AG08395 (cell line): ENCODE results near the gene CCHCR1.
A peak's percentile ranks its signal among the peaks of the same experiment; 100 is the strongest.
"Not testable (repeated sequence)": the region's sequence is repeated elsewhere in the genome, so short reads cannot be mapped to it uniquely, and the experiment has no call there.

Source experiments
- DNase-seq: peaks from one replicate; pipeline ENCODE4 v3.0.0; 2012; ENCODE audit warnings: mixed read lengths, low spot score

The CCHCR1 gene

GRCh38 chr6:31183859-31184258, 26.3 kb upstream of the CCHCR1 start:
- DNase-seq, result not testable (repeated sequence)

- not testable (repeated sequence) for DNase-seq
Measured at GRCh38 chr6:31183287-31183686, 25.7 kb upstream of the CCHCR1 start.

- DNase-seq, result peak; percentile 48
Measured at GRCh38 chr6:31180500-31180899, 22.9 kb upstream of the CCHCR1 start.

GRCh38 chr6:31179896-31180295, 22.3 kb upstream of the CCHCR1 start:
- no peak for DNase-seq

GRCh38 chr6:31179042-31179386, 21.4 kb upstream of the CCHCR1 start:
- DNase-seq, result no peak

- DNase-seq, result no peak
Measured at GRCh38 chr6:31178143-31179041, 20.8 kb upstream of the CCHCR1 start.

- peak; percentile 52 for DNase-seq
Measured at GRCh38 chr6:31175971-31176370, 18.4 kb upstream of the CCHCR1 start.

- no peak for DNase-seq
Measured at GRCh38 chr6:31174378-31174777, 16.8 kb upstream of the CCHCR1 start.

GRCh38 chr6:31173406-31173805, 15.8 kb upstream of the CCHCR1 start:
- DNase-seq, result no peak

- no peak for DNase-seq
Measured at GRCh38 chr6:31172973-31173384, 15.4 kb upstream of the CCHCR1 start.

GRCh38 chr6:31171931-31172905, 14.6 kb upstream of the CCHCR1 start:
- DNase-seq, result no peak

- no peak for DNase-seq
Measured at GRCh38 chr6:31170987-31171671, 13.5 kb upstream of the CCHCR1 start.

- no peak for DNase-seq
Measured at GRCh38 chr6:31170600-31170881, 12.9 kb upstream of the CCHCR1 start, which contains the start of gene POU5F1. TSS of gene POU5F1 (minus strand) at chr6:31170682. CDS start at chr6:31170620, 62 bp downstream.

- DNase-seq, result not testable (repeated sequence)
Measured at GRCh38 chr6:31169858-31170599, 12.4 kb upstream of the CCHCR1 start.

- no peak for DNase-seq
Measured at GRCh38 chr6:31169123-31169857, 11.7 kb upstream of the CCHCR1 start.

GRCh38 chr6:31168606-31169005, 11.0 kb upstream of the CCHCR1 start:
- DNase-seq, result no peak

GRCh38 chr6:31165986-31166385, 8.4 kb upstream of the CCHCR1 start:
- no peak for DNase-seq

- not testable (repeated sequence) for DNase-seq
Measured at GRCh38 chr6:31165064-31165832, 7.6 kb upstream of the CCHCR1 start.

GRCh38 chr6:31164475-31165063, 7.0 kb upstream of the CCHCR1 start:
- DNase-seq, result not testable (repeated sequence)

GRCh38 chr6:31163922-31164321, 6.3 kb upstream of the CCHCR1 start:
- no peak for DNase-seq
